HG02642 (cell line): ENCODE results near the gene DDX59.
"Not testable (repeated sequence)": the region's sequence is repeated elsewhere in the genome, so short reads cannot be mapped to it uniquely, and the experiment has no call there.

Experiments used
- ATAC-seq: cut with Tn5 transposase; IDR thresholded peaks from one replicate; pipeline ENCODE4 v1.9.1; 2021; ENCODE audit warnings: mild to moderate bottlenecking; ENCODE audit not compliant: unreplicated experiment, poor library complexity

The DDX59 gene

DNA sequence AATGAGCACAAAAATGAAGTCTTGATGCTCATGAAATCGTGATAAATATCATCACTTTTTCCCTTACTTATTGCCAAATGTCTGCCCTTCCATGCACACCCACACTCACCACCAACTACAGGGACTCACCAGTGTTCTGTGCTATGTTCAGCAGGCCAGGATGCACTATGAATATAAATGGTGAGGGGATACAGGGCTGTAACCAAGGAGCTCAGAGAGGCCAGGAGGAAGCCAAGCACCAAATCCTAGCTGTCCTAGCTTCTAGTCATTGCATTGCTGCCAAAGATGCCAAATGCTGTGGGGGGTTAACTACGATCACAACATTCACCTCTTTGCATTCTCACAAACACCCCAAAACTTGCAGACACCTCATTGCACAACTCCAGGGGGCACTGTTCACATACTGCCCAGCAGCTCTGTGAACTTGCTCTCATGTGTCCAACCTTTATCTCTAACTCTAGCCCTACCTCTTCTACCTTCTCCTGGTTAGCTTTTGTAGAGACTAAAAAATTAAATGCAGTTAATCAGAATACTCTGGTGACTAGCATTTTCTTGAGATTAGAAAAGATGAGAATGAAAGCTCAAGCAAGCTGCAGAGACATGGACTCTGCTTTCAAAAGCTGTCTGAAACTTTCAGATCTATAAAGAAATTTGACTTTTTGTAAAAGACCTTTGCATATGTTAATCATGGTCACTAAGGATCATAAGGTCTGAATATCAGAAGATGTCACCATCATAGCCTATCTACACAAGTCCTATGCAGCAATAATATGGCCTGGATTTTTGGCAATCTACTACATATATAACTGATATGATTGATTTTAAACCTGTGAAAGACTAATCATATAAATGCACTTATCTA lies 35.2 kb downstream of the DDX59 start:
- no peak for ATAC-seq

DNA sequence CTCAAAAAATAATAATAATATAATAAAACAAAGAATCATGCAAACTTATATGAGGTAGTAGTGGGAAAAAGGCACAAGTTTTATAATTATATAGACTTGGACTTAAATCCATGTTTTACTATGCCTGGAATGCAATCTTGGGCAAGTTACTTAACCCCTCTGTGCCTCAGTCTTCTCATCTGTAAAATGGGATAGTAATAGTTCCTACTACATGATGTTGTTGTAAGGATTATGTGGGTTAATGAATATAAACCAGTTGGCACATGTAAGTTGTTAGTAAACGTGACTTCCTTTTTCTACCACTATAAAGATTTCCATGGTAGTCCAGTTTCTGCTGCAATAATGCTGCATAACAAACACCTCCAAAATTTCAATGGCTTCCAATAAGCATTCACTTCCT lies 38.3 kb downstream of the DDX59 start:
- ATAC-seq = no peak

DNA sequence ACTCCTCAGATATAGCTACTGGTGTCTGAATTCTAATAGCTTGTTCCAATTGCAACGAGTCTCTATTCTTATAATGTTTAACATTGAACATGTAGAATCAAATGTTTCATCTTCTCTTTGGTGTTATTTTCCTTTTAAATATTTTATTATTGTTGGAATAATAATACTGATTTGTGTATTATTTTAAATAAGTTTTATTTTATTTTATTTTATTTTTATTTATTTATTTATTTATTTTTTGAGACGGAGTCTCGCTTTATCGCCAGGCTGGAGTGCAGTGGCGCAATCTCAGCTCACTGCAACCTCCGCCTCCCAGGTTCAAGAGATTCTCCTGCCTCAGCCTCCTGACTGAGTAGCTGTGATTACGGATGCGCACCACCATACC lies 39.2 kb downstream of the DDX59 start:
- not testable (repeated sequence) for ATAC-seq

DNA sequence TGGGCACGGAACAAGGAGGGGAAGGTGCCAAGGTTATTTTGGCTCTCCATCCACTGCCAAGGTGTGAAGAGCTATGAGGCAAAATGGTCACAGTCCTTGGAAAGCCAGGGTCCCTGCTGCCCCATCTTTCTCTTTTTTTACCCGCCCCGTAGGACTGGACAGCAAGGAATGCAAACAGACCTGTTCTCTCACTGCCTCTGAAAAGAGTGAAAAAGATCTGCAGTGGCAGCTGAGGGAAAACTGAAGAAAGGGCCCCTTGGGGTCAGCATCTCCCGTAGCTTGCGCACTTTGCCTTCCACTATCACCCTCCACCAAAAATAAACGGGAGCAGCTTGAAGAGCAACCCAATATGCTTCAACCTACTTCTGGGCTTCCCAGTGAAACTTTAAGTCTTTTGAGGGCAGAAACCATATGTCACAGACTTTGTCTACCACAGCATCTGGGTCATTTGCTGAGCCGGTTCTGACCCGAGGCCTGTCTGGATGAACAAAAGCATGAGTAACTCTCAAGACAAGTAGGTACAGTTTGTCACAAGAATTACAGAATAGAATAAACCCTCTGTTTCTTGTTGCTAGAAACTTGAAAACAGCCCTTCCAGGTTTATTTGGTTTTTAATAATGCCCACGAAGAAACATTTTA lies 39.7 kb downstream of the DDX59 start:
- no peak for ATAC-seq

DNA sequence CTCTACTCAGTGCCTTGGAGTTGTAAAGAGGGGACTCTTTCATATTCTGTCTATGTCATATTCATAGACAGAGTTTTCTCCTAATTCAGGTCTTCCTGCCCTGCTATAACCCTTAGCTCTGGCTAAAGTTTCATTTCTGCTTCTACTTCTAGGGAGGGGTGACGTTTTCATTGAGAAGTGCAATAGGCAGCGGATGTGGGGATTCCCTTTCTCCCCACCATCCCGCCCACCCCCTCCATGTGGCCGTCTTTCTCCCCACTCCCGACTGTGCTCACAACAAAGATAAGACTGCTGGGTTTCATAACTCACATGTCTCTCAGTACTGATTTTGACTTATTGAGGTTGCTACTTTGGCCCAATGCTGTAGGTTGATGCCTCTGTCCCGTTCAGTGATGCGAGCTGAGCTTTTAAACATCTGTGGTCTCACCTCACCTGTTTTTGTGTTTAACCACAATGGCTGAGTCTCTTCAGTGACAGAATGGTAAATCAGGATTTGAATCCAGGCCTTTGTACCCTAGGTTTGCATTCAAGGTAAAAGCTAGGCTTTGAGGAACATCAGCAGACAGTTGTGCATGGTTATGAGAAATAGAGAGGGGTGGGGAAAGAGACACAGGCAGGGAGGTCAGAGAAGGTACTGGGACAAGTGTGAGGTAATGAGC lies 41.4 kb downstream of the DDX59 start:
- ATAC-seq = peak; percentile 76

DNA sequence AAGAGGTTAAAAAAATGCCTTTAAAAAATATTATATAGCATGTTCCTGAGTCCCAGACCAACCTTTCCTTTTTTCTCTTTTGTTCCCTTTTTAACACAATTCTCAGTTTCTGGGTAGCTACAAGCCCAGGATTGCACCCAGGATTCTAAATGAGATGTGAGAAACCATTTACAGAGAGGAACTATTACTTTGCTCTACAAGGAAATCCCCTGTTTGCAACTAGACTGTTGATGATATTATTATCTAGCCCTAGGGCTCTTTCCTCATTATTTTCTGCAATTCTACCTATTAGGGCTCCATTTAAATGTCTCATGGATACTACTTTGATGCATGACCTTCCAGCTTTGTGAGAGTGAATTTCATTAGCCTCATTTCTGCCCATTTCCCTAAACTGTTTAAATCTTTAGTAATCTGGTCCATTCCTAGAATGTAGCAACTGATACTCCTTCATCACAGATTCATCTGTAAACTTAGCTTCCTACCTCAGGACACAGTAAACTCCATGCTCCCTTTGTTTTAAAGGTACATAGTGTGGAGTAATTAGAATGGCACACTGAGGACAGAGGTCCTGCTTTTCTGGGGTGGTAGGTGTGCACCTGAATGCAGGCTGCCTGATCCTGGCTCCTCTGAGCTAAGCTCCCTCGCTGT lies 42.0 kb downstream of the DDX59 start:
- ATAC-seq = no peak

DNA sequence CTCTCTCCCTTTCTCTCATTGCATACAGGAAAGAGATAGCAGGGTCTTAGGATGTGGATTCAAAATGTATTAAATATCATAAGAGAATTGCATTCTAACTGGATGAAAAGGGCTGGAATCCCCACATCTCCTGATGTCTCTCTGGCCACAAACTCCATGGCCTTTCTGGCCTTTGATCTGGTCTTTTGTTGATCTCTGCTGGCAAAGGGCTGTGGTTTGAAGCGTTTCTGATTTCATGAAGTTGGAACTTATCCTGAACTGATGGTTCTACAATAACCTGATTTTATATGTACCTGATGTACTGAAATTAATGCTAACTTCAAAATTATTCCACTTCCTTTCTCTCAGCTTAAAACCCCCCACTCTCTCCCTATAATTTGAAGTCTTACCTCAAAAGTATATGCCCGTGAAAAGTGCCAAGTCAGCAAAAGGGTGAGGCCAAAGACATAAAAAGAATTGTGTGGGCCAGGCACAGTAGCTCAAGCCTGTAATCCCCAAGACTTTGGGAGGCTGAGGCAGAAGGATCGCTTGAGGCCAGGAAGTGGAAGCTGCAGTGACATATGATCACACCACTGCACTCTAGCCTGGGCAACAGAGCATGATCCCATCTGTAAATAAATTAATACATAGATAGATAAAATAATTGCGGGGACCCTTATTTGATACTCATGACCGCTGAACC lies 42.7 kb downstream of the DDX59 start:
- ATAC-seq = no peak

DNA sequence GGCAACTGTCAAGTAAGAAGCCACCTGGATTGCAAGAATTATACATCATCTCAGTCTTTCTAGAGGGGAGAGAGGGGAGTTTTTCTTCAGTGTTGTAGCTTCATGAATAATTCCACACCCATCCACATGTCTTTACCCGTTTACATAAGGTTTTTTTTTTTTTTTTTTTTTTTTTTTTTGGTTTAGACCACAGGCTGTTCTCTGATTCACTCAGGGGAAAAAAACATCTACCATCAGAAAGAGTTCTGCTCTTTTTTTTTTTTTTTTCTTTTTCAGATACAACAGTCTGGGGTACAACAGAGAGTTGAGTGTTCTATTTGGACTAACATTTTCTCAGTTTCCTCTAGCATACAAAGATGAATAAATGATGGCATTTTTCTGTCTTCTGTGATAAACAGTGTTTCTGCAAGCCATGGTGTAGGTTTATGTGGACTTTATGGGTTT lies 44.3 kb downstream of the DDX59 start:
- no peak for ATAC-seq

DNA sequence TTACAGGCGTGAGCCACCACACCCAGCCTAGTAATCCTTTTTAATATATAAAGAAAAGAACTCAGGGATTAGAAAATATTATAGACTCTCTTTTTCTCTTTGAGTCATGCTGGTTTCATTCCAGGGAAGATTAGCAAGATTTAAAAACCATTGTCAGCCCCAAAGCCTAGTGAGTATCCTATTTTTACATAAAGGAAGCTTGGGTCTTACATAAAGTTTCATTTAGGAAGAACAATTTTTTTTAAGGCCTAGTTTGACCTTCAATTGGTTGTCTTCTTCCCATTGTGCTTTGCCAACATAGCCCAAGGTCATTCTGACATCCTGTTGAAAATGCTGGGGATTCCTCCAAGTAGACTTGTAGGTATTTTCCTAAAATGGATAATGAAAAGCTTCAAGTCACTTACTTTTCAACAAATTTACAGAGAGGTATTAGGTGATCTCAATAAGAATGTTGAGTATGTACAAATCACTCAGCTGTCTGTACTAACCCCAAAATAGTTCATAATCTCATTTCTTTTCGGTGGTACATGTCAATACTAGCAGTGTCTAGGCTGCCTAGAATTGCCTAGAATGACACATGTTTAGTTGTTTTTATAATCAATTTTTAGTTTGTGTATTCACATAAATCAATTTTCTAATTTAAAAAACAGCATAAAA lies 44.9 kb downstream of the DDX59 start:
- ATAC-seq = no peak

DNA sequence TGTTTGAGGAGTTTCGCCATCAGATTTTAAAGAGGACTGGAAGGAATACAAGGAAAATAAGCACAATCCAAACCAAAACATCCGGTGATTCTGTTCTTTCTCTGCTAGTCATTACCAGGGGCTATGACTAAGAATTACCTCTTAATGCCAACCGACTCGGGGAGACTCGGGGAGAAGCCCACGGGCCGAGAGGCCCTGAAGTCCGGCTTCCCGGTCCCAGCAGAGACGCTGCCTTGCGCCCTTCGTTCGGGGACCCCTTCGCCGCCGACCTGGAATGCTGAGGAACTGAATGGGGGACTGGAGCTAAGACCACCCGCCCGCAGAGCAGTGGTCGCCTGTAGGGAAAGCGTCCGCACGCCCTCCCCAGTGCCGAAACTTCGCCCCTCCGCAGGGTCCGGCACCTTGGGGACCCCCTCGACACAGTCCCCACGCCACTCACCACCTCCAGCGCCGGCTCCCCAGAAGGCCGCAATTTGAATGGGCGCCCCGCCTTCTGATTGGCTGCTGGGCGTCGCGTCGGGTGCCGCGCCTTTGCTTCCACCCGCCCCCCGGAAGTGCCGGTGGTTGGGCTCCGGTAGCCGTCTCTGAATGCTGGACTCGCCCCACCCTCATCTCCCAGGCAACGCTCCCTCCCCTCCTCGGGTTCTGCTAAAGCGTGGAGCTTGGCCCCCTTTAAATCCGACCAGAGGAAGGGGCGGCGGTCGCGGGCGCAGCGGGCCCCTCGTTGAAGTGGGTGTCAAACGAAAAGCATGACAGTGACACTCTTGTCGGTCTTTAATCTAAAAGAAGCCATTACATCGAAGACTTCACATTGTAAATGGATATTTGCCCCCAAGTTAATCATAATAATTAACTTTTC lies 49.2 kb downstream of the DDX59 start, which contains the start of gene KIF14:
KIF14 (minus strand) TSS at position 479 of the 859 bp plus-strand sequence. CDS start 2,028 bp downstream, outside the sequence.
- peak; percentile 98 for ATAC-seq

DNA sequence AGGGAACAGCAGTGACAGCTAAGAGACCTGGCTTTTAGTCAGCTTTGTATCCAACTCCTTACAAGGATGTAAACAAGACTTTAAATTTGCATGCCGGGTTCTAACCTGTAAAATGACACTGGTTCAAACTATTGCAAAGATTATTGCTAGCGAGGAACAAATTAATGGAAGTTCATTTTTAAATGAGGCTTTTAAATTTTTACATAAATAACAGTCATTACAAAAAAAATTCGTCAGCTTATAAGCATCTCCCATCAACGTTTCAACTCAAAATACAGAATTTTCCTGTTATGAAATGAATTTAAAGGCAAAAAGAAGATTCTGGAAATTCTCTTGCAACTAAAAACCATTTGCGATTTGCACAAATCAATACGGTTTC lies 49.8 kb downstream of the DDX59 start:
- ATAC-seq = no peak

DNA sequence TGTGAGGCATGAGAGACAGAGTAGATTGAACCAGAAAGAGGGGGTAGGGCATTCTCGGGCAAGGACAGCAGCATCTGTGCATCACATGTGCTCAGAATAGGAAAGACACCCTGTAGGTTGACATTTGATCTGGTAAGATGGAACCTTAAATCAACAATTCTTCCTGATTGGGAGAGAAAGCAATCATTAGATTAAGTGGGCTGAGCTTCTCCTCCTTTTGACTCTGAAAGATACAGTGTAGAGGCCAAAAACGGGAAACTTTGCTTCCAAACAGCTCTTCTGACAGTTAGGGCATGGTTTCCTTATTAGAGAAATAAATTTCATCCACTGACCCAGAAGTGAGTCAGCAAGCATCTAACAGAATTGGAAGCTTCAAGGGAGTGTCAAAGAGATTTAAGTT lies 58.9 kb downstream of the DDX59 start:
- no peak for ATAC-seq

DNA sequence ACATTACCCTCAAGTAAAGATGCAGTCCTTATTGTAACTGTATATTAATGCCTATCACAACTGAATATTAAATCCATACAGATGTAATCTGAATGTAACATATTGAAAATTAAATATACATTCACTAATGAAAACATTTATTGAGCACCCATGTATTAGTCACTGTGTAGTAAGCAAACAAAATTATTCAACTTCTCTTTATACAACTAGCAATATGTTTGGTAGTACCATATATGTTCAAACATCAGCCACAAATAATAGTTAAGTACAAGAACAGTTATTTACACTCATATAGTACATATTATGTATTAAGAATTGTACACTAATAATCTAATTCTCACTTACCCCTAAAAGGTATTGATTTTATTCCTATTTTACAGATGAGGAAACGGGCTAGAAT lies 67.1 kb downstream of the DDX59 start:
- no peak for ATAC-seq
